ENCODE results near the gene SLC6A11.

SLC6A11 gene

GRCh38 chr3:10975695-10976234 is 159.7 kb downstream of the SLC6A11 start:
- no peak overlapping the region for H2BK120ac ChIP-seq (ENCODE audit: low read depth, low read length)
- H3K56ac ChIP-seq (ENCODE audit: low read length): no peak overlapping the region
- no peaks in the 10 kb centered on the region for H3K36me3 ChIP-seq (ENCODE audit: control insufficient read depth, insufficient read depth, low read length)
- H2AK5ac ChIP-seq (ENCODE audit: low read length): no peak overlapping the region
- H3K4me1 ChIP-seq (ENCODE audit: control insufficient read depth, low read depth, low read length): peaks cover 4% of the 10 kb centered on the region
- no peak overlapping the region for H3K4ac ChIP-seq (ENCODE audit: low read depth, low read length)
- no peaks in the 10 kb centered on the region for H3K79me1 ChIP-seq (ENCODE audit: low read length)
- H3K23ac ChIP-seq (ENCODE audit: low read length): no peak overlapping the region
- H3K9ac ChIP-seq (ENCODE audit: low read length): no peak overlapping the region
- DNase-seq: no peak
- no peak overlapping the region for H4K8ac ChIP-seq (ENCODE audit: low read depth, low read length)
- H3K27ac ChIP-seq (ENCODE audit: low read depth, low read length): no peak overlapping the region
- no peak overlapping the region for H2BK5ac ChIP-seq (ENCODE audit: low read length)
- no peak overlapping the region for H3K4me2 ChIP-seq (ENCODE audit: low read length)
- H3K27me3 ChIP-seq (ENCODE audit: insufficient read depth, low read length, poor library complexity): no peaks in the 10 kb centered on the region
- no peak overlapping the region for H3K4me3 ChIP-seq (ENCODE audit: low read length)
- H2BK15ac ChIP-seq (replicated peaks; ENCODE audit: low read depth): no peak overlapping the region
- H3K18ac ChIP-seq (ENCODE audit: low read length): no peak overlapping the region
- WGBS (ENCODE audit: extremely low coverage, insufficient coverage, low lambda C conversion rate): no CpG with 5 or more reads among the region's 1 CpG
- H3K79me2 ChIP-seq (ENCODE audit: control insufficient read depth, insufficient read depth, low read length): no peaks in the 10 kb centered on the region
- H4K5ac ChIP-seq (ENCODE audit: low read length): no peak overlapping the region

- no CpG with 5 or more reads among the region's 1 CpG for WGBS (ENCODE audit: extremely low coverage, insufficient coverage, low lambda C conversion rate)
- no peak overlapping the region for H3K4me3 ChIP-seq (ENCODE audit: low read length)
- H4K5ac ChIP-seq (ENCODE audit: low read length): no peak overlapping the region
- no peak overlapping the region for H3K4ac ChIP-seq (ENCODE audit: low read depth, low read length)
- H3K23ac ChIP-seq (ENCODE audit: low read length): no peak overlapping the region
- no peaks in the 10 kb centered on the region for H3K79me1 ChIP-seq (ENCODE audit: low read length)
- H3K27me3 ChIP-seq (ENCODE audit: insufficient read depth, low read length, poor library complexity): no peaks in the 10 kb centered on the region
- no peaks in the 10 kb centered on the region for H3K36me3 ChIP-seq (ENCODE audit: control insufficient read depth, insufficient read depth, low read length)
- peaks cover 4% of the 10 kb centered on the region for H3K4me1 ChIP-seq (ENCODE audit: control insufficient read depth, low read depth, low read length)
- DNase-seq: no peak
- no peak overlapping the region for H3K9ac ChIP-seq (ENCODE audit: low read length)
- no peak overlapping the region for H2AK5ac ChIP-seq (ENCODE audit: low read length)
- H2BK15ac ChIP-seq (replicated peaks; ENCODE audit: low read depth): no peak overlapping the region
- H2BK5ac ChIP-seq (ENCODE audit: low read length): no peak overlapping the region
- no peak overlapping the region for H2BK120ac ChIP-seq (ENCODE audit: low read depth, low read length)
- H3K27ac ChIP-seq (ENCODE audit: low read depth, low read length): no peak overlapping the region
- H3K18ac ChIP-seq (ENCODE audit: low read length): no peak overlapping the region
- H3K56ac ChIP-seq (ENCODE audit: low read length): no peak overlapping the region
- H3K4me2 ChIP-seq (ENCODE audit: low read length): no peak overlapping the region
- H4K8ac ChIP-seq (ENCODE audit: low read depth, low read length): no peak overlapping the region
- no peaks in the 10 kb centered on the region for H3K79me2 ChIP-seq (ENCODE audit: control insufficient read depth, insufficient read depth, low read length)
These were observed 160.7 kb downstream of the SLC6A11 start for GRCh38 chr3:10976770-10977169.

- Histone ChIP-seq H2BK5ac (ENCODE audit: low read length) (no peak overlapping the region), H3K36me3 (ENCODE audit: control insufficient read depth, insufficient read depth, low read length) (no peaks in the 10 kb centered on the region)
These were observed 162.0 kb downstream of the SLC6A11 start for GRCh38 chr3:10977892-10978510.

GRCh38 chr3:10978956-10979355 is 162.9 kb downstream of the SLC6A11 start:
- H3K27ac ChIP-seq (ENCODE audit: low read depth, low read length): no peak overlapping the region
- no peak overlapping the region for H2BK5ac ChIP-seq (ENCODE audit: low read length)
- H3K4me1 ChIP-seq (ENCODE audit: control insufficient read depth, low read depth, low read length): peaks cover 4% of the 10 kb centered on the region
- no peak overlapping the region for H3K4me2 ChIP-seq (ENCODE audit: low read length)
- no peak overlapping the region for H2BK120ac ChIP-seq (ENCODE audit: low read depth, low read length)
- no peak overlapping the region for H3K9ac ChIP-seq (ENCODE audit: low read length)
- H3K27me3 ChIP-seq (ENCODE audit: insufficient read depth, low read length, poor library complexity): no peaks in the 10 kb centered on the region
- H2AK5ac ChIP-seq (ENCODE audit: low read length): no peak overlapping the region
- no peaks in the 10 kb centered on the region for H3K79me2 ChIP-seq (ENCODE audit: control insufficient read depth, insufficient read depth, low read length)
- H4K5ac ChIP-seq (ENCODE audit: low read length): no peak overlapping the region
- no peak overlapping the region for H4K8ac ChIP-seq (ENCODE audit: low read depth, low read length)
- no peak overlapping the region for H3K4ac ChIP-seq (ENCODE audit: low read depth, low read length)
- H3K36me3 ChIP-seq (ENCODE audit: control insufficient read depth, insufficient read depth, low read length): no peaks in the 10 kb centered on the region
- H2BK15ac ChIP-seq (replicated peaks; ENCODE audit: low read depth): no peak overlapping the region
- no peaks in the 10 kb centered on the region for H3K79me1 ChIP-seq (ENCODE audit: low read length)
- H3K18ac ChIP-seq (ENCODE audit: low read length): no peak overlapping the region
- no peak for DNase-seq
- H3K23ac ChIP-seq (ENCODE audit: low read length): no peak overlapping the region
- H3K4me3 ChIP-seq (ENCODE audit: low read length): no peak overlapping the region
- WGBS (ENCODE audit: extremely low coverage, insufficient coverage, low lambda C conversion rate): no CpG with 5 or more reads among the region's 7 CpGs
- no peak overlapping the region for H3K56ac ChIP-seq (ENCODE audit: low read length)

More at GRCh38 chr3:10977892-10978510, 162.0 kb downstream of the SLC6A11 start:
- H3K56ac ChIP-seq (ENCODE audit: low read length): no peak overlapping the region
- H3K79me1 ChIP-seq (ENCODE audit: low read length): no peaks in the 10 kb centered on the region
- H3K79me2 ChIP-seq (ENCODE audit: control insufficient read depth, insufficient read depth, low read length): no peaks in the 10 kb centered on the region
- H4K5ac ChIP-seq (ENCODE audit: low read length): no peak overlapping the region
- H3K4me3 ChIP-seq (ENCODE audit: low read length): no peak overlapping the region
- no peak overlapping the region for H3K23ac ChIP-seq (ENCODE audit: low read length)
- H3K4ac ChIP-seq (ENCODE audit: low read depth, low read length): no peak overlapping the region
- H2BK15ac ChIP-seq (replicated peaks; ENCODE audit: low read depth): no peak overlapping the region
- WGBS (ENCODE audit: extremely low coverage, insufficient coverage, low lambda C conversion rate): no CpG with 5 or more reads among the region's 10 CpGs
- H3K18ac ChIP-seq (ENCODE audit: low read length): no peak overlapping the region
- H3K4me1 ChIP-seq (ENCODE audit: control insufficient read depth, low read depth, low read length): peaks cover 4% of the 10 kb centered on the region
- H4K8ac ChIP-seq (ENCODE audit: low read depth, low read length): no peak overlapping the region
- H3K27ac ChIP-seq (ENCODE audit: low read depth, low read length): no peak overlapping the region
- no peaks in the 10 kb centered on the region for H3K27me3 ChIP-seq (ENCODE audit: insufficient read depth, low read length, poor library complexity)
- H2AK5ac ChIP-seq (ENCODE audit: low read length): no peak overlapping the region
- H3K4me2 ChIP-seq (ENCODE audit: low read length): no peak overlapping the region
- H2BK120ac ChIP-seq (ENCODE audit: low read depth, low read length): no peak overlapping the region
- no peak overlapping the region for H3K9ac ChIP-seq (ENCODE audit: low read length)
- DNase-seq: no peak

GRCh38 chr3:10980312-10980711 is 164.3 kb downstream of the SLC6A11 start:
- no peak overlapping the region for H3K4me3 ChIP-seq (ENCODE audit: low read length)
- no peak overlapping the region for H3K27ac ChIP-seq (ENCODE audit: low read depth, low read length)
- no peak for DNase-seq
- no peak overlapping the region for H3K18ac ChIP-seq (ENCODE audit: low read length)
- peaks cover 4% of the 10 kb centered on the region for H3K4me1 ChIP-seq (ENCODE audit: control insufficient read depth, low read depth, low read length)
- no peak overlapping the region for H3K9ac ChIP-seq (ENCODE audit: low read length)
- no peaks in the 10 kb centered on the region for H3K79me2 ChIP-seq (ENCODE audit: control insufficient read depth, insufficient read depth, low read length)
- no peaks in the 10 kb centered on the region for H3K36me3 ChIP-seq (ENCODE audit: control insufficient read depth, insufficient read depth, low read length)
- no peaks in the 10 kb centered on the region for H3K79me1 ChIP-seq (ENCODE audit: low read length)
- no peak overlapping the region for H3K4me2 ChIP-seq (ENCODE audit: low read length)
- H2BK120ac ChIP-seq (ENCODE audit: low read depth, low read length): no peak overlapping the region
- H3K27me3 ChIP-seq (ENCODE audit: insufficient read depth, low read length, poor library complexity): no peaks in the 10 kb centered on the region
- H4K5ac ChIP-seq (ENCODE audit: low read length): no peak overlapping the region
- H3K23ac ChIP-seq (ENCODE audit: low read length): no peak overlapping the region
- no peak overlapping the region for H3K4ac ChIP-seq (ENCODE audit: low read depth, low read length)
- no peak overlapping the region for H4K8ac ChIP-seq (ENCODE audit: low read depth, low read length)
- H2AK5ac ChIP-seq (ENCODE audit: low read length): no peak overlapping the region
- no peak overlapping the region for H2BK5ac ChIP-seq (ENCODE audit: low read length)
- no peak overlapping the region for H2BK15ac ChIP-seq (replicated peaks; ENCODE audit: low read depth)
- no peak overlapping the region for H3K56ac ChIP-seq (ENCODE audit: low read length)
- WGBS (ENCODE audit: extremely low coverage, insufficient coverage, low lambda C conversion rate): no CpG with 5 or more reads among the region's 7 CpGs

- Histone ChIP-seq H3K9ac (ENCODE audit: low read length) (no peak overlapping the region), H3K23ac (ENCODE audit: low read length) (no peak overlapping the region), H2AK5ac (ENCODE audit: low read length) (no peak overlapping the region), H3K36me3 (ENCODE audit: control insufficient read depth, insufficient read depth, low read length) (no peaks in the 10 kb centered on the region), H3K4me1 (ENCODE audit: control insufficient read depth, low read depth, low read length) (peaks cover 4% of the 10 kb centered on the region), H2BK15ac (replicated peaks; ENCODE audit: low read depth) (no peak overlapping the region), H2BK5ac (ENCODE audit: low read length) (no peak overlapping the region), H2BK120ac (ENCODE audit: low read depth, low read length) (no peak overlapping the region), H4K8ac (ENCODE audit: low read depth, low read length) (no peak overlapping the region), H3K4me2 (ENCODE audit: low read length) (no peak overlapping the region), H3K18ac (ENCODE audit: low read length) (no peak overlapping the region), H3K4me3 (ENCODE audit: low read length) (no peak overlapping the region), H4K5ac (ENCODE audit: low read length) (no peak overlapping the region), H3K79me2 (ENCODE audit: control insufficient read depth, insufficient read depth, low read length) (no peaks in the 10 kb centered on the region), H3K4ac (ENCODE audit: low read depth, low read length) (no peak overlapping the region), H3K79me1 (ENCODE audit: low read length) (no peaks in the 10 kb centered on the region), H3K27me3 (ENCODE audit: insufficient read depth, low read length, poor library complexity) (no peaks in the 10 kb centered on the region), H3K27ac (ENCODE audit: low read depth, low read length) (no peak overlapping the region), H3K56ac (ENCODE audit: low read length) (no peak overlapping the region)
- DNase-seq: no peak
- WGBS (ENCODE audit: extremely low coverage, insufficient coverage, low lambda C conversion rate): no CpG with 5 or more reads among the region's 3 CpGs
These were observed 165.0 kb downstream of the SLC6A11 start for GRCh38 chr3:10981031-10981430.
